Mucosa of rectum (tissue), 2 donors: Measurements from ENCODE around the gene MRPS10.

Source experiments
- H3K27ac ChIP-seq, 2 donors: one replicate each; pipeline ENCODE4 v1.7.0; 2013; ENCODE audit warnings: inconsistent platforms in 2 of 2, low read depth in 2 of 2, low read length in 2 of 2
- H3K27me3 ChIP-seq, 2 donors: one replicate each; pipeline ENCODE4 v1.7.0; 2013; ENCODE audit warnings: low read length in 2 of 2; ENCODE audit not compliant: control insufficient read depth in 2 of 2, insufficient read depth in 2 of 2
- H3K36me3 ChIP-seq, 2 donors: one replicate each; pipeline ENCODE4 v1.7.0; 2013; ENCODE audit warnings: low read length in 2 of 2; ENCODE audit not compliant: control insufficient read depth in 2 of 2, insufficient read depth in 2 of 2
- H3K4me1 ChIP-seq, 2 donors: one replicate each; pipeline ENCODE4 v1.7.0; 2013; ENCODE audit warnings: low read length in 2 of 2, mild to moderate bottlenecking in 1 of 2; ENCODE audit not compliant: control insufficient read depth in 2 of 2, insufficient read depth in 2 of 2
- H3K4me3 ChIP-seq, 2 donors: one replicate each; pipeline ENCODE4 v1.7.0; 2013; ENCODE audit warnings: low read length in 2 of 2
- H3K9ac ChIP-seq, 2 donors: one replicate each; pipeline ENCODE4 v1.7.0; 2013; ENCODE audit warnings: low read length in 2 of 2, low read depth in 1 of 2, mild to moderate bottlenecking in 1 of 2
- H3K9me3 ChIP-seq, 2 donors: one replicate each; pipeline ENCODE4 v1.7.0; 2013; ENCODE audit warnings: low read length in 2 of 2; ENCODE audit not compliant: control insufficient read depth in 2 of 2
- donor health status: healthy.
- donor health status: Normal muscosa, but diverticular disease.

Gene MRPS10

DNA sequence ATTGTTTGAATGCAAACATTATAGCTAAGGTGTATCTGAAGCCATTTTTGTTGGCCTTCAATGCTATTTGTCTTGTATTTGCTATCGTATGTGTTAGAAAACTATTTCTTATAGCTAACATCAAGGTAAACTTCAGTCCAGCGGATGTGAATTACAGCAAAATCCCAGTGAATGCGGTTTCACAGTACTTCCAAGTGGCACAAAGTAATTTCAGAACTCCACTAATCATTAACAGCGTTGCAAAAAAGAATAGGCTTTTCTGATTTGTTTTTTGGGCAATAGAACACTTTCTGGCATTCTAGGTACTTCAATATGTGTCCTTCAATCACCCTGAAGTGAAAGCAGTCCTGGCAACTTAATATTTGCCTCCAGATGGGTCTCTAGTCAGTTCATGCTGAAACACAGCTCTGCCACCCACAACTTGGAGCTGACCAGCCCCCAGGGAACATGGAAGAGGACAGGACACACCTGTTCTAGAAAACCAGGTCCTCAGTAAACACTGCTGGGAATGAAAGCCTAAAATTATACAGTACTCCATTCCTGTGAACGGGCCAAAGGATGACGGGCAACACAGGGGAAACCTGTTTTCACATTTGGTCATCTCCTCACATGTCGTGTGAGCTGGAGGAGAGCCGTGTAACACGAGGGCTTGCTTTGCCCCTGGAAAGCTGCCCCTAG, 9.7 kb upstream of the MRPS10 start:
- peak overlapping the region; percentile 7 to 49 for H3K9ac ChIP-seq
- H3K36me3 ChIP-seq, result peaks cover 3 to 8% of the 10 kb centered on the region in 2 donors
- no peaks in the 10 kb centered on the region for H3K27me3 ChIP-seq
- H3K27ac ChIP-seq, result peak overlapping the region; percentile 74 to 84
- no peaks in the 10 kb centered on the region for H3K9me3 ChIP-seq
- peak overlapping the region; percentile 34 to 58 for H3K4me3 ChIP-seq
- H3K4me1 ChIP-seq, result peaks cover 14 to 29% of the 10 kb centered on the region in 2 donors

DNA sequence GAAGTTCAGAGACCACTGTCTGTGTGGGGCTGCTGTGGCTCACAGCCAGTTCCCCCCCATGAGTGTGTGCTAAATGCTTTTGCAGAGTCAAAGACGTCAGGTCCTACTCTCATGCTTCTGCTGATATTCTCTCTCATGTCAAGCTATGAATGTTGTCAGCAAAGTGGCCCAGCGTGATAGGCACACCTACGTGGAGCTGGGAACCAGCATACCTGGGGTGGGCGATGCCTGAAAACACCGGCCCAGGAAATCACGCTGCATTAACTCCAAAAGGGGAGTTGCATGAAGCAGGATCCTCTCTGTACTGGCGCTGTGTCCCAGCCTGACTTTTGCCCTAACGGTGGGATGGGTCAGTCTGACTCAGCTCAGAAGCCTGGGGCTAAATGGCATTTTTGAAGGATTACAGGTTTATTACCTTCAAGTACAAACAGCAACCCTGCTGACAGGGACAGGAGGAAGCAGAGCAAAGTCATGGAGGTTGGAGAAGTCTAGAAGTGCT, 9.0 kb upstream of the MRPS10 start:
- peak overlapping the region; percentile 3 to 49 for H3K9ac ChIP-seq
- H3K36me3 ChIP-seq, result peaks cover 0 to 8% of the 10 kb centered on the region in 2 donors

DNA sequence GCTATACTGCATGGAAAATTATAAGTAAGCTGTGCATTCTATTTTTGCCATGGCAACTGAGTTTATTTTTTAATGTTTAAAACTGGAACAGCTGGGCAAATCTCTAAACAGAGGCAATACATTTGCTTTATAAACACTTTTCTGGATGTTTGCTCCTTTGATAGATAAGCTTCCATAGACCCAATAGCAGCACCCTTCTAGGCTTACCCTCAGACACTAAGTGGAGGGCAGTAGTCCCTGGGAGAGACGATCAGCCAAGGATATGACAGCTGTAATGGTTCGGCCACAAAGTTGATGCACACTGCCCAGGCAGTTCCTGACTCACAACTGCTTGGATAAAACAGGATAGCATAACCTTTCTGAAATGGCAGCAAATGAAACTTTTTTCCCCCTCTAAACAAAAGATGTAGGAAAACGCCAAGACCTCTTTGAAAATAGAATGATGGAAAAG, 8.5 kb upstream of the MRPS10 start:
- Histone ChIP-seq H3K27me3 (no peaks in the 10 kb centered on the region), H3K36me3 (peaks cover 0 to 3% of the 10 kb centered on the region in 2 donors), H3K4me3 (peak overlapping the region in 1 of 2 donors; percentile 34), H3K4me1 (peaks cover 14 to 29% of the 10 kb centered on the region in 2 donors), H3K9me3 (no peaks in the 10 kb centered on the region), H3K27ac (peak overlapping the region; percentile 74 to 84), H3K9ac (peak overlapping the region; percentile 3 to 49)

More for the DNA sequence above, 9.0 kb upstream of the MRPS10 start:
- Histone ChIP-seq H3K9me3 (no peaks in the 10 kb centered on the region), H3K4me1 (peaks cover 14 to 29% of the 10 kb centered on the region in 2 donors), H3K27me3 (no peaks in the 10 kb centered on the region), H3K27ac (peak overlapping the region; percentile 74 to 84), H3K4me3 (peak overlapping the region; percentile 34 to 58)

DNA sequence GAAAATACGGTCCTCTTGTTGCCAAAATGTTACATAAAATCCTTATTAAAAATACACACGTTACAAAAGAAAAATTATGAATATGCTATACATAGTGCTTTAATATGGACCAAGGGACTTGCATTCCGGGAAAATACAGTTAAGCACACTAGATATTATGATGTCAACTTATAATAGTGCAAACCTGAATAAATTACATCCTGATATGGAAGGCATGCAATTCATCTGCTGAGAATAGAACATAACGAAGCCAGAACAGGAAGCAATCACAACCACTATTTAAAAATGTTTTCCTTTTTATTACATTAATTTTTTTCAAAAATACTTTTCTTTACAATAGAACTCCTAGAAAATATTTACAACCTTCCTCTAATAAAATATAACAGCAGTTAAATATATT, 7.8 kb upstream of the MRPS10 start:
- H3K36me3 ChIP-seq, result peaks cover 0 to 3% of the 10 kb centered on the region in 2 donors
- peaks cover 14 to 29% of the 10 kb centered on the region in 2 donors for H3K4me1 ChIP-seq
- no peaks in the 10 kb centered on the region for H3K27me3 ChIP-seq
- no peak overlapping the region for H3K27ac ChIP-seq
- no peak overlapping the region for H3K4me3 ChIP-seq
- H3K9me3 ChIP-seq, result no peaks in the 10 kb centered on the region
- H3K9ac ChIP-seq, result no peak overlapping the region

DNA sequence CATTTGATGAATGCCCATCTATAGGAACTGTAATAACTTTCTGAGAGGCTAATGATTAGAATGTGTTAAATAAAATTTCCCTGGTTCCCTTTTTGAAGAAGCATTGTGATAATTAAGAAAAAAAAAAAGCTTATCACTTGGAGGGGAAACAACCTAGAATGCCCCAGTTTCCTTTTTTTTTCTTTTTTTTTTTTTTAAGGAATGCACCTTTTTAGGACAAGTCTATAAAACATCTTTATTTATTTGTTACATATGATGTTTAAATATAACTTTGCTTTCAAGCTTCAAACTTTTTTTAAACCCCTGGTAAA, 7.3 kb upstream of the MRPS10 start:
- peaks cover 14 to 29% of the 10 kb centered on the region in 2 donors for H3K4me1 ChIP-seq
- H3K4me3 ChIP-seq, result no peak overlapping the region
- no peak overlapping the region for H3K9ac ChIP-seq
- no peaks in the 10 kb centered on the region for H3K9me3 ChIP-seq
- H3K27ac ChIP-seq, result peak overlapping the region in 1 of 2 donors; percentile 1
- H3K27me3 ChIP-seq, result no peaks in the 10 kb centered on the region
- H3K36me3 ChIP-seq, result peaks cover 0 to 3% of the 10 kb centered on the region in 2 donors

DNA sequence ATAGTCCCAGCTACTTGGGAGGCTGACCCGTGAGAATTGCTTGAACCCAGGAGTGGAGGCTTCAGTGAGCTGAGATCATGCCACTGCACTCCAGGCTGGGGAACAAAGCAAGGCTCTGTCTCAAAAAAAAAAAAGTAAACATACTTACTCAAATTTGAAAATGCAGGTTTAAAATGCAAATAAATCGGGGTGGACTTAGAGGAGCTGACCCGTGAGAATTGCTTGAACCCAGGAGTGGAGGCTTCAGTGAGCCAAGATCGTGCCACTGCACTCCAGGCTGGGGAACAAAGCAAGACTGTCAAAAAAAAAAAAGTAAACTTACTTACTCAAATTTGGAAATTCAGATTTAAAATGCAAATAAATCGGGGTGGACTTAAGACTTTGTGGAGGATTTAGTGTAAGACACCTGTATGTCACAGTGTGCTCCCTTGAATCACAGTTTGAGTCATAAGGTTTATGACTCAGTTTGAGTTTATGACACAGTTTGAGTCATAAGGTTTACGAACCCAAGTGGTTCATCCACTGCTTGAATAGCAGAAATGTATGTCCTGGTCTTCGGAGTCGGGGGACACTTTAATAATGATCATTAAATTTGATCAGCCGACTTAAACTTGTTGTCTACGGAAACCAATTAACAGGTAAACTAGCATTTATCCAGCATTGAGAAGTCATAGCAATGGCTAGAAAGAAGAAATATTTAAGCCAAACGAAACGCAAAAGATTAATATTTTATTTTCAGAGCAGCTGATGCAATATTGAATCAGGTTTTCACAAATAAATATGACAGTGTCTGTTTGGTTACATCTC, 6.8 kb upstream of the MRPS10 start:
- peak overlapping the region in 1 of 2 donors; percentile 1 for H3K27ac ChIP-seq
- no peaks in the 10 kb centered on the region for H3K27me3 ChIP-seq
- H3K4me1 ChIP-seq, result peaks cover 14 to 29% of the 10 kb centered on the region in 2 donors
- H3K9ac ChIP-seq, result no peak overlapping the region
- H3K4me3 ChIP-seq, result peak overlapping the region in 1 of 2 donors; percentile 14
- H3K36me3 ChIP-seq, result peaks cover 0 to 3% of the 10 kb centered on the region in 2 donors
- no peaks in the 10 kb centered on the region for H3K9me3 ChIP-seq

DNA sequence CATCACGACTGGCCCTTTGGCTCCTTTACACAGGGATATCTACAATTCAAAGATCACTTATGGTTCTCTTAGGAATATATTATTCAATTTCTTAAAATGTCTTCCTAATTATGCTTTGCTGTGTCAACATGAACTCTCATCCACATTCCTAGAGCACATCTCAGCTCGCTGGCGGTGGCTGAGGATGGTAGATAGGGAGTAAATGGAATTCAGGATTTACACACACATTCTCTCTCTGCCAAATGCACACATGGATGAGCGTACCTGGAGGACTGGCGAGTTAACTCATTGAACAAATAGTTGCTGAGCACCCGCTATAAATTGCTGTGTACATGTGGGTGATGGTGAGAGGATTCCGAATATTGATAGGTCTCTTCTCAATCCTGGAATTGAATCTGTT, 4.8 kb upstream of the MRPS10 start:
- Histone ChIP-seq H3K9ac (no peak overlapping the region), H3K4me3 (no peak overlapping the region), H3K27ac (no peak overlapping the region), H3K36me3 (peaks cover 0 to under 1% of the 10 kb centered on the region in 2 donors), H3K27me3 (no peaks in the 10 kb centered on the region), H3K4me1 (peaks cover 11 to 24% of the 10 kb centered on the region in 2 donors), H3K9me3 (no peaks in the 10 kb centered on the region)

DNA sequence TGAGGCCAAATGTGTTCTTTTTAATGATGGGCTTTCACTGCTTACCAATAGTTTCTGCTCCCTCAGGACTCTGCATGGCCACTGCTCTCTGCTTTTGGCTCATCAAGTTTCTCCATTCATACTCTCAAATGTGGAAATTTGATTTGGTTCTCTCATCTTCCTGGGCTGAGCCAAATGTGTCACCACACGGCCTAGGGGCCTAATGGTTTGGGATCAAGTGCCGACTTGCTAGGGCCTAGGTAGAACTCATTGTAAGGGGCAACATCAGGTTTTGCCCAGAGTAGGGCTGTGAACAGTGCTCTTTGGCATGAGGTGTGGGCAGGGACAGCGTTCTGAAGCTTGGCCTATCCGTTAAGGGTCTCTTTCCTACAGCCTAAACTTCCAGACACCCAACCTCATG, 3.9 kb upstream of the MRPS10 start:
- Histone ChIP-seq H3K9me3 (no peaks in the 10 kb centered on the region), H3K27ac (no peak overlapping the region), H3K9ac (no peak overlapping the region), H3K27me3 (no peaks in the 10 kb centered on the region), H3K4me3 (no peak overlapping the region), H3K4me1 (peaks cover 15 to 19% of the 10 kb centered on the region in 2 donors), H3K36me3 (no peaks in the 10 kb centered on the region)

DNA sequence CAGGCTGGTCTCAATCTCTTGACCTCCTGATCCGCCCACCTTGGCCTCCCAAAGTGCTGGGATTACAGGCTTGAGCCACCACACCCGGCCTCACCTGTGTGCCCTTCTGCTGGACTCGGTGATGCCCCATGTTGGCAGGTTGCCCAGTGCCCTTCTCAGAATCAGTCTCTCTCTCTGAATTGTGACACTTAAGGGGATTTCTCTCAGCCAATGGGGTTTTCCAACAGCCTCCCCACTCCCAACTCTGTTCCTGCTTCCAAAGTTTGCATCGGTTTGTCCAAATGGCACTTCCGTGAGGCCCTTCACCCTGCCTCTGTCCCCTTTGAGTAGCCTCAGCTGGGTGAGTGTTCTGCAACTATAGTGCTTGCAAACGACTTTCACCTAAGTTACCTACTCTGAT, 3.1 kb upstream of the MRPS10 start:
- peaks cover 13 to 14% of the 10 kb centered on the region in 2 donors for H3K4me1 ChIP-seq
- no peak overlapping the region for H3K9ac ChIP-seq
- no peaks in the 10 kb centered on the region for H3K27me3 ChIP-seq
- no peaks in the 10 kb centered on the region for H3K36me3 ChIP-seq
- no peak overlapping the region for H3K4me3 ChIP-seq
- no peaks in the 10 kb centered on the region for H3K9me3 ChIP-seq
- H3K27ac ChIP-seq, result no peak overlapping the region

DNA sequence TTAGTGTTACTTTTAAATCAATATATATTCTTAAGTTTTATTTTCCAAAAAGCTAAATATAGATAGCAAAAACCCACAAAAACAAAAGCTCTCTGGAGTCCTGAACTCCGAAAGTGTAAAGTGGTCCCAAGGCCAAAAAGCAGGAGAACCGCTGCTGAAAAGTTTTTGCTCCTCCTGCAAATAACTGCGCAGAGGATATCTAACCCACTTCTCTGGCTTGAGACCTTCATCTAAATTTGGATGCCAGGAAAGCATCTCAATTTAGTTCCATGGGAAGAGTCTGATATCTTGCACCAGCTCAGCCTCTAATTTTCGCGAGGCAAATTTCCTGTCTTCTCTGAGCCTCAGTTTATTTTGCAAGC, 523 bp downstream of the MRPS10 start:
- peak overlapping the region; percentile 76 to 80 for H3K9ac ChIP-seq
- H3K36me3 ChIP-seq, result peaks cover 13 to 18% of the 10 kb centered on the region in 2 donors
- H3K27ac ChIP-seq, result peak overlapping the region; percentile 71 to 72
- H3K9me3 ChIP-seq, result no peaks in the 10 kb centered on the region
- H3K4me3 ChIP-seq, result peak overlapping the region; percentile 83 to 93
- H3K4me1 ChIP-seq, result peaks cover 5 to 10% of the 10 kb centered on the region in 2 donors
- H3K27me3 ChIP-seq, result no peaks in the 10 kb centered on the region
